Lower lobe of right lung (tissue), 2 donors: ENCODE results near the gene MDGA2. TPM values are rescaled to one million over a fixed set of nuclear protein-coding genes. Genes with fewer than 3 reads are reported as not detected.

ENCODE experiments used
- ATAC-seq, 2 donors: fragments of 200-7000 bp; cut with Tn5 transposase; one replicate each; pipeline ENCODE4 v1.9.1; 2020 to 2022; ENCODE audit warnings: mild to moderate bottlenecking in 2 of 2, moderate library complexity in 2 of 2
- DNase-seq: peaks from one replicate; pipeline ENCODE4 v3.0.0-alpha.2; 2020
- H3K27ac ChIP-seq: fragments of 200-600 bp; one replicate; pipeline ENCODE4 v1.8.0; 2022
- H3K27me3 ChIP-seq: fragments of 200-600 bp; one replicate; pipeline ENCODE4 v1.8.0; 2022; ENCODE audit warnings: low read depth
- H3K36me3 ChIP-seq: fragments of 200-600 bp; one replicate; pipeline ENCODE4 v1.8.0; 2022; ENCODE audit warnings: mild to moderate bottlenecking
- H3K4me1 ChIP-seq: fragments of 200-600 bp; one replicate; pipeline ENCODE4 v1.8.0; 2022
- H3K4me3 ChIP-seq: fragments of 200-600 bp; one replicate; pipeline ENCODE4 v1.8.0; 2022; ENCODE audit warnings: mild to moderate bottlenecking
- H3K9me3 ChIP-seq: fragments of 200-600 bp; one replicate; pipeline ENCODE4 v1.8.0; 2022
- CTCF ChIP-seq: fragments of 200-600 bp; IDR thresholded peaks from one replicate; pipeline ENCODE4 v1.8.0; 2022; ENCODE audit warnings: antibody characterized with exemption, mild to moderate bottlenecking
- intact Hi-C: fragments of 100-400 bp; cut with DNase I; formaldehyde crosslinking; loops from one replicate; pipeline ENCODE4 v1.11.0; 2022
- total RNA-seq: library from RNA; stranded (reverse); fragmentation: NEBNext Ultra II Directional; extraction: Animal tissue kit (Norgen Biotek cat#: 25700); gene quantifications from one replicate; pipeline ENCODE4 v1.2.1, GENCODE V29; 2021
- donor health status: DM: no; HTN: yes; CAD: no; lungs with severe emphysema.

Gene MDGA2
- total RNA-seq, 1 donor from 2014 or later: 0.24 TPM

DNA sequence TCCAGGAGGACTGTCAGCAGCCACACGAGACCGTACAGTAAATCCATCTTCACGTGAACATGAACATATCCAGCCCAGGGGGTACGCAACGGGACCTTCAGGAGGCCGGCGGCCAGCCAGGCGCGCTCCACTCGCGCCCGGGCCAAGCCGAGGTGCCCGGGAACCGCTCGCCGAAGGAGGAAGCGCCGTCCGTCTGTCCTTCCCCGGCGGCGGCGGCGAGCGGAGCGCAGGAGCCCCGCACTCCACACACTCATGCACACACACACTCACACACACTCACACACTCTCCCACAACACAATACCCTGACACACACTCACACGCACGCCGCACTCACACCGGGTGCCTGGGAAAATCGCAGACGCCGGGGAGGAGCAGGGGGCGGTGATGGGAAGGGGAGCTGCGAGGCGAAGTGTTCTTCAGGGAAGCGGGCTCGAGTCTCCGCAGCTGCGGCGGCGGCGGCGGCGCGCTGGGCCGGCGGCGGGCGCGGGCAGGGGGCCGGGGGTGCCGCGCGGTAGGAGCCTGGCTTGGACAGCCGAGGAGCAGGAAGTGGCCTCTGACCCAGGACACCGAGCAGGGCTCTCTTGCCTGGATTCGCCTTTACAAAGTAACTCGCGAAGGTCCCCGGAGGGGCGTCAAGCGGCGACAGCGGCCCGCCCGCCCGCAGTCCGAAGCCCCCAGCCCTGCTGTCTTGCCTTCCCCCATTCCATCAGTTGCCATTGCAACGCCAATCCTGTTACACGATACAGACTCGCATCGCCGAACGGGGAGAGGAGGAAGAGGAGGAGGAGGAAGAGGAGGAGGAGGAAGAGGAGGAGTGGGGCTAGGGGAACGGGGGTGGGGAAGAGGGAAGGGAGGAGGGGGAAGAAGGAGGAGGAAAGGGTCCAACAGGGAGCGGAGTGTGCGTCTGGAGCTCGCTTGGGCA lies 601 bp downstream of the MDGA2 start:
- H3K4me3 ChIP-seq: peak overlapping the region; percentile 19
- no peak overlapping the region for H3K27ac ChIP-seq
- intact Hi-C loops: no loop called here
- no peaks in the 10 kb centered on the region for H3K36me3 ChIP-seq
- no peak for TF ChIP-seq CTCF
- H3K9me3 ChIP-seq: no peaks in the 10 kb centered on the region
- peaks cover 16% of the 10 kb centered on the region for H3K4me1 ChIP-seq
- DNase-seq: no peak
- peaks cover 45% of the 10 kb centered on the region for H3K27me3 ChIP-seq
- no peak for ATAC-seq

DNA sequence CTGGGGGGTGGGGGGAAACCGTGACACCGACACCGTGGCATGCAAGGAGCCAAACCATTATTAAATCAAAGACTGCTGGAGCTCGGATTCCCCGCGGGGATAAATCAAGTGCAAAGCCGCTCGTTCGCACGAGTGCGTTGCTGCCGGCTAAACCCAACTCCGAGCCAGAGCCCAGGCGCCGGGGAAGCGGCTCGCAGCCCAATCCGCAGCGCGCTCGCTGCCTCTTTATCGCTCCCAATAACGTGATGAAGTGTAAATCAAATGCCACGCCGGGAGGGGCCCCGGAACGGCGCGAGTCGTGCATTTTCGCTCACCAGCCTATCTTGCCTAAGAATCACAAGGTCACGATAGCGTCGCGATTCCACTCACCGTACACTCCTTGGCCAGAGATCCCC lies 1.3 kb downstream of the MDGA2 start:
- ATAC-seq (no peak), DNase-seq (no peak)
- Histone ChIP-seq H3K27ac (no peak overlapping the region), H3K4me1 (peaks cover 16% of the 10 kb centered on the region), H3K9me3 (no peaks in the 10 kb centered on the region), H3K27me3 (peaks cover 45% of the 10 kb centered on the region), H3K4me3 (peak overlapping the region; percentile 19), H3K36me3 (no peaks in the 10 kb centered on the region)
- intact Hi-C loops: no loop called here
- TF ChIP-seq CTCF: no peak

- ATAC-seq (no peak), DNase-seq (no peak)
- H3K27me3 ChIP-seq: no peaks in the 10 kb centered on the region
- TF ChIP-seq CTCF: no peak
- intact Hi-C loops: no loop called here
- no peak overlapping the region for H3K4me3 ChIP-seq
- H3K36me3 ChIP-seq: no peaks in the 10 kb centered on the region
- no peaks in the 10 kb centered on the region for H3K9me3 ChIP-seq
- H3K27ac ChIP-seq: no peak overlapping the region
- no peaks in the 10 kb centered on the region for H3K4me1 ChIP-seq
These were observed 9.9 kb downstream of the MDGA2 start for GRCh38 chr14:47665337-47666134.

DNA sequence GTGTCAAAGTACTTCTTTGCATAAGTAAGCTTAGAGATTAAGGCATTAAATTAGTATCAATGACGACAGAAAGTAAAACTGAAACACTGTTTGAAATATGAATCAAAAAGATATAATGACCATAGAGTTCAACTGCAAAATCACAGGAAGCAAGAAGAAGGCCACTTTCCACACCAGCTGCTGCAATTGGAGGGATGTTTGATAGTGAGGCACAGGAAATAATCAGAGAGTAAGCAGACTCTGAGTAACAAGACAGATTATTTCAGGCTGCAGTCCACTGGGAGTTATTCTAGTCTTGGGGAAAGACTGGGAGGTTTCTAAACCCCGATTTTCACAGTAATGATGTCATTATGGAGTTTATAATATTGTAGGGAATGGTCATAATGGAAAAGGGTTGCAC lies 12.9 kb downstream of the MDGA2 start:
- TF ChIP-seq CTCF: no peak
- no peaks in the 10 kb centered on the region for H3K36me3 ChIP-seq
- no peaks in the 10 kb centered on the region for H3K27me3 ChIP-seq
- H3K9me3 ChIP-seq: no peaks in the 10 kb centered on the region
- intact Hi-C loops: no loop called here
- no peak for DNase-seq
- H3K4me3 ChIP-seq: no peak overlapping the region
- no peaks in the 10 kb centered on the region for H3K4me1 ChIP-seq
- ATAC-seq: no peak
- H3K27ac ChIP-seq: no peak overlapping the region

- no peaks in the 10 kb centered on the region for H3K36me3 ChIP-seq
- no peak overlapping the region for H3K27ac ChIP-seq
- H3K4me3 ChIP-seq: no peak overlapping the region
- intact Hi-C loops: no loop called here
- ATAC-seq (no peak), DNase-seq (no peak)
- no peaks in the 10 kb centered on the region for H3K9me3 ChIP-seq
- H3K4me1 ChIP-seq: no peaks in the 10 kb centered on the region
- TF ChIP-seq CTCF: no peak
- H3K27me3 ChIP-seq: no peaks in the 10 kb centered on the region
These were observed 15.2 kb downstream of the MDGA2 start for GRCh38 chr14:47660158-47660557.
